NCI-H2171 (cell line): ENCODE results near the gene CAPN3.
"Not testable (repeated sequence)": the region's sequence is repeated elsewhere in the genome, so short reads cannot be mapped to it uniquely, and the experiment has no call there.

Source experiments
- DNase-seq: peaks from one replicate; lab custom pipeline; 2025; lab: John Stamatoyannopoulos, UW

The CAPN3 gene

DNA sequence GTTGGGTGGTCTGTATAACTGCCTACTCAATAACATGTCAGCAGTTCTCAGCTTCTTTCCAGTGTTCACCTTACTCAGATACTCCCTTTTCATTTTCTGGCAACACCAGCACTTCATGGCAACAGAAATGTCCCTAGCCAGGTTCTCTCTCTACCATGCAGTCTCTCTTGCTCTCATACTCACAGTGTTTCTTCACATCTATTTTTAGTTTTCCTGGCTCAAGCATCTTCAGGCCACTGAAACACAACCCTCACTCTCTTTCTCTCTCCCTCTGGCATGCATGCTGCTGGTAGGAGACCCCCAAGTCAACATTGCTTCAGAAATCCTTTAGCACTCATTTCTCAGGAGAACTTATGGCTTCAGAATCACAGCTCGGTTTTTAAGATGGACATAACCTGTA is at the start of gene CAPN3:
TSS of gene CAPN3 (plus strand) at position 253 of the 400 bp plus-strand sequence. CDS start 305 bp downstream, outside the sequence.
- DNase-seq = no peak

DNA sequence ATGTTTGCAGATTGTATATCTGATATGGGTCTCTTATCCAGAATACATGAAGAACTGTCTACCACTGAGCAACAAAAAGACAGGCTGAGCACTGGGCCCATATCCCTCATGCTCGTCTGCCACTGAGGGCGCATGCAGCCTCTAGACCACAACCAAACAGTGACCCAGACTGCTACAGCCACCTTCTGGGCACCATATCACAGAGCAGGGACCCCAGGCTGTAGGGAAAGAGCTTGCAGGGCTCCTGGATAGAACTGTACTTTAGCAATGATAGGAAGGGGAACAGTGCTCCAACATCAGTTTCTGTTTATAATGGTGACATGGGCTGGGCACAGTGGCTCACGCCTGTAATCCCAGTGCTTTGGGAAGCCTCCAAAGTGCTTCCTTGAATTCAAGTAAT is 45.8 kb upstream of the CAPN3 start:
- DNase-seq = no peak

- DNase-seq = no peak
These were observed 44.5 kb upstream of the CAPN3 start for GRCh38 chr15:42314818-42315217.

- DNase-seq = no peak
These were observed 43.8 kb upstream of the CAPN3 start for GRCh38 chr15:42315521-42315920.

DNA sequence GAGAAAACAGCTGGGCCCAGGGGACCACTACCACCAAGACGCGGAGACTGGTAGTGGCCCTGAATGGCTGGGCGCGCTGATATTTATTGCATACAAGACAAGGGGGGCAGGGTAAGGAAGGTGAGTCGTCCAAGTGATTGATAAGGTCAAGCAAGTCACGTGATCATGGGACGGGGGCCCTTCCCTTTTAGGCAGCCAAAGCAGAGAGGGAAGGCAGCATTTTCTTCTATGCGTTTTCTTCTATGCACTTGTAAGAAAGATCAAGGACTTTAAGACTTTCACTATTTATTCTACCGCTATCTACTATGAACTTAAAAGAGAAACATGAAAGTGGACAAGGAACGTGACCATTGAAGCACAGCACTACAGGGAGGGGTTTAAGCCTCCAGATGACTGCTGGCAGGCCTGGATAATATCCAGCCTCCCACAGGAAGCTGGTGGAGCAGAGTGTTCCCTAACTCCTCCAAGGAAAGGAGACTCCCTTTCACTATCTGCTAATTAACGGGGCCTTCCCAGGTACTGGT is 43.0 kb upstream of the CAPN3 start:
- not testable (repeated sequence) for DNase-seq

GRCh38 chr15:42319206-42319605 is 40.1 kb upstream of the CAPN3 start:
- no peak for DNase-seq

- DNase-seq = no peak
These were observed 35.0 kb upstream of the CAPN3 start for GRCh38 chr15:42324308-42324707.

- DNase-seq = no peak
These were observed 30.1 kb upstream of the CAPN3 start for GRCh38 chr15:42329161-42329560.

DNA sequence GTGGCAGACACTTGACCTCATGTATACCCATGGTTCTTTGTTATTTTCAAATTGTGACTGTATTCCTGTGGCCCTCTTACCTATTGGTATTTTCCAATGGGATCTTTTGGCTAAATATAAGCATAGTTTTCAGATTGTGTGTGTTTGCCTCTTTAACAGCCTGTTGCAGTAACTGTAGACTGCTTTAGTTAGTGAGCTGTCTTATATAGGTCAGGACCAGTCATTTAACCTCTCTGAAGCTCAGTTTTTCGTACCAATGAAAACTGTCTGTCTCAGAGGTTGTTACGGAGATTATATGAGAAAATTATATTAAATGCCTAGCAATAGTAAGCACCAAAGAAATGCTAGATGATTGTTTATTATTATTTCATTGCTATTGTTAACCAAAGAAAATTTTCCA is 29.3 kb upstream of the CAPN3 start:
- no peak for DNase-seq

DNA sequence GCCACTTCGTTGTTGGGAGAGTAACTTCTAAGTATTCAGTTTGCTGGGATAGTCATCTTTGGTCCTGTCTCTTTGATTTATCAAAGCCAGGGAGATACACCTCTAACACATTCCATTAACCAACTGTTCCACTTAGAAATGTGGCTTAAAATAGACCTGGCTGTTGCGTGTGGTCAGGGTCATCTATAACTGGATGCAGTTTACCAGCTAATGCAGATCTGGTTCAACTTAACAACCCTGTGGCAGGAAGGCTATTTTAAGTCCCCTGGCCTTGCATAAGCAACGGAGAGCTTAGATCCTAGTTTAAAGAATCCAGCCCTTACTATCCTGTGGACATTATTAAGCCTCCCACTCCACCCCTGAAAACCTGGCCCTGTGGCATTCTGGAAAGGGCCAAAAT is 28.1 kb upstream of the CAPN3 start:
- no peak for DNase-seq

DNA sequence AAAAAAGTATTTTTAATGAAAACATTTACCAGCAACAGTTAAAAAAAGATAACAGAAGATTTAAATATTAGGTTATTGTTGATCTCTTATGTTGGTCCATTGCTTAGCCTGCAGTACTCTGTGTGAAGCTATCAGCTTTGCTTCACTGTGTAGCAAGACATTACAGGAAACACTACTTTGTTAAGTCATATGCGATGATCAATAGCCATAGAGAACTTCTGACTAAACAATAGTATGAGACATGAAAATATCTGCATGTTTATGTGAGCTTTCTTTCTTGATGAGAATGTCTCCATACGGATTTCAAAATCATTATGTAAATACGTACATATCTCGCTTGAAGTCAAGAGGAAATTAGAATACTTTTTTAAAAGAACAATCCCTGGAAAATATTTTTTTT is 27.0 kb upstream of the CAPN3 start:
- DNase-seq = no peak

GRCh38 chr15:42335074-42335473 is 24.2 kb upstream of the CAPN3 start:
- DNase-seq = no peak

- not testable (repeated sequence) for DNase-seq
These were observed 22.7 kb upstream of the CAPN3 start for GRCh38 chr15:42336650-42337049.

DNA sequence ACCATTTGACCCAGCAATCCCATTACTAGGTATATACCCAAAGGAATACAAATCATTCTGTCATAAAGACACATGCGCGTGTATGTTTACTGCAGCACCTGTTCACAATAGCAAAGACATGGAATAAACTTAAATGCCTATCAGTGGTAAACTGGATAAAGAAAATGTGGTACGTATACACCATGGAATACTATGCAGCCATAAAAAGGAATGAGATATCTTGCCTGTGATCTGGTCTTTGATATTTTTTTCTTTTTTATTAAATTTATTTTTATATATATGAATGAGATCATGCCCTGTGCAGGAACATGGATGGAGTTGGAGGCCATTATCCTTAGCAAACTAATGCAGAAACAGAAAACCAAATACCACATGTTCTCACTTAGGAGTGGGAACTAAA is 22.2 kb upstream of the CAPN3 start:
- DNase-seq = not testable (repeated sequence)

DNA sequence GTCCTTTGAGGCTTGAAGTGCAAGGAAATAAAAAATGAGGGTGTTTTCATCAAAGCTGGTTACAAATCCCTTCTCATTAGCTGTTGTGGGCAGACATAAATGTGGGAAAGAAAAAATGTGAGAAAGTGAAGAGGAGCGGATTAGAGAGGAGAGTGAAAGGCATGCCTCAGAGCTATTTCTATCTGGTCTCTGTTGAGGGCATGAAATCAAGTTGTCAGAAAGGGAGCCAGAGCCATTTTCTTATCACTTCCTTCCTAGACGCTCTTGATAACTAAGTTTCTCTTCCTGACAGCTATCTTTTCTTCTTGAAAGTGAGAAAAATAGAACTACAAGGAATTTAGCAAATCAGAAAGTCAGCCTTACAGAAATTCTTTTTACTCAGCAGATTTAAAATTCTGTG is 20.8 kb upstream of the CAPN3 start:
- no peak for DNase-seq

- DNase-seq = no peak
These were observed 15.6 kb upstream of the CAPN3 start for GRCh38 chr15:42343596-42344232.

DNA sequence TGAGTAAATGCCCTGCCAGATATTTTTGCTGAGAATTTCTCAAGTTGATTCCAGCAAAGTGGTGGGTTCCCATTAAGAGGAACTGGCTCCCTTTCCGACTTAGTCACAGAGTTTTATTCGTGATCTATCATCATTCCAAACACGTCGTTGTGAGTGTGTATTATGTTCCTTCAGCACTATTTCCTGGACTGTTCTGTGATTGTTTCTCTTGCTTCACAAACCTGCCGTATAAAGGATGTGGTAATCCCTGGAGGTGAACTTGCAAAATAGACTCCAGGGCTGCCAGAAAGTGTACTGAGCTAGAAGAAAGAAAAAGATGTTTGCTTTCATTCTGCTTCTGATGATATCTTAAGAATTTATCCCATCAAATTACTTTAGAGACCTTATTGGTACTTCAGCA is 14.5 kb upstream of the CAPN3 start:
- DNase-seq = no peak

DNA sequence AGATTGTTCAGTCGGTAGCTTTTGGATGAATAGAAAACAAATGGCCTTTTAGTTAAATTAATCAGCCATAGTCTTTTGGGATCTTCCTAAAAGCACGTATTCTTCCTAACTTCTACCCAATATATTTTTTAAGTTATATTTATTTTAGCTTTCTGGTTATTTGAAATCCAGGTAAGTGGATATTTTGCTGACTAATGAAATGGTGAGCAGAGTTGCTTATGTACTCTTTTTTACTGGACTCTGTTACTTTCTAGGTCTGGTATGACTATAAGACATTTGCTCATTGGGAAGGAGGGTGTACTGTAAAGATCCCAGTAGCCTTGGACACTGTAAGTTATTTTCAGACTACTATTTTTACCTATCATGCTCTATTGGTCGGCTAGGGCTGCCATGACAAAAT is 13.8 kb upstream of the CAPN3 start:
- DNase-seq = no peak

GRCh38 chr15:42348083-42348482 is 11.2 kb upstream of the CAPN3 start:
- no peak for DNase-seq

DNA sequence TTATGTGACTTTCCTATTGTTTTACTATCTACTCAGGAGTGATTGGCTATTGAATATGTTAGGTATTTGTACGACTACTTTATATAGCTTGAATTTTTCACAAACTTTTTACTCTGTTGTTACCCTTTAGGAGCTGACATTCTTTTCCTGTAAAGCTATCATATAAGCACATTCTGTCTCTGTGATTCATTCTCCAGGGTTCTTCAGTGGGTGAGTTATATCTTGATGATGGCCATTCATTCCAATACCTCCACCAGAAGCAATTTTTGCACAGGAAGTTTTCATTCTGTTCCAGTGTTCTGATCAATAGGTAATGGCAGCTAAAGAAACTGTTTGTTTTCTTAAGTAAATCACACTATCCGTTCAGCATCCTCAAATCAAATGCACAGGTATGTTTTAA is 10.1 kb upstream of the CAPN3 start:
- DNase-seq = no peak

DNA sequence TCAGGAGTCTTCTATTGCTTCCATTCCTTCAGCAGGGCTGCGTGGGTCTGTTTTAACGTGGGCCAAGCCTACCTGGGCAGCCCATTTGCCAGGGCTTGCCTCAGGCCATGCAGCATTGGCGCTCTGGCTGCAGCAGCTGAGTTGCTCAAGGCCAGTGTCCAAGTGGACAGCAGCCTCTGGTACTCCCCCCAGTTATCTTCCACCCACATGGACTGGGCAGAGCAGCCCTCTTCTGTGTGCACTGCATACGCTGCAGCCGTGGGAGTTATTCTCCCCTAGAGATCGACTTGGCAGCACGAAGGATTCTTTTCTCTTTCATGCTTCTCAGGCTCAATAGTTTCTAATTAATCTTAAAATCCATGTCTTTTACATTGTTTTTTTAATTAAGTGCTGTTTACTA is 6.9 kb upstream of the CAPN3 start:
- DNase-seq = no peak

- no peak for DNase-seq
These were observed 6.2 kb upstream of the CAPN3 start for GRCh38 chr15:42353061-42353460.

GRCh38 chr15:42354824-42355223 is 4.5 kb upstream of the CAPN3 start:
- DNase-seq = peak; percentile 1

- DNase-seq = no peak
These were observed 4.0 kb upstream of the CAPN3 start for GRCh38 chr15:42355291-42355690.
